CD14-positive monocyte (primary cell): ENCODE measurements around the gene C1QTNF6. TPM values are rescaled to one million over a fixed set of nuclear protein-coding genes. Genes with fewer than 3 reads are reported as not detected.

ENCODE experiments used
- DNase-seq, 3 donors: peaks; one replicate each; pipeline ENCODE4 v3.0.0-alpha.2; 2011 to 2022
- H2AFZ ChIP-seq: 2 replicates; pipeline ENCODE4 v1.6.0; 2012; ENCODE audit warnings: mild to moderate bottlenecking, low read depth, low read length, inconsistent platforms; ENCODE audit not compliant: insufficient read depth, poor library complexity, severe bottlenecking
- H3K27ac ChIP-seq, 2 donors: 1 replicate in 1 of 2; 2 replicates in 1 of 2; pipeline ENCODE4 v1.5.1; 2012 to 2013; ENCODE audit warnings: low read length in 2 of 2, control low read depth in 1 of 2, inconsistent platforms in 1 of 2, low read depth in 1 of 2, mild to moderate bottlenecking in 1 of 2
- H3K27me3 ChIP-seq, 2 donors: one replicate each; pipeline versions ENCODE4 v1.6.0 to v1.6.1; 2011 to 2013; ENCODE audit warnings: low read length in 2 of 2; ENCODE audit not compliant: control insufficient read depth in 2 of 2, insufficient read depth in 2 of 2
- H3K36me3 ChIP-seq, 2 donors: replicated peaks in 1 of 2; 1 replicate in 1 of 2; 2 replicates in 1 of 2; pipeline versions ENCODE4 v1.5.1 to v1.6.1; 2012 to 2013; ENCODE audit warnings: low read length in 2 of 2, control low read depth in 1 of 2, inconsistent platforms in 1 of 2, mild to moderate bottlenecking in 1 of 2; ENCODE audit not compliant: insufficient read depth in 2 of 2, control insufficient read depth in 1 of 2
- H3K4me1 ChIP-seq, 2 donors: 1 replicate in 1 of 2; 2 replicates in 1 of 2; pipeline versions ENCODE4 v1.5.1 to v1.6.1; 2012 to 2013; ENCODE audit warnings: low read length in 2 of 2, control low read depth in 1 of 2, inconsistent platforms in 1 of 2, mild to moderate bottlenecking in 1 of 2, moderate library complexity in 1 of 2; ENCODE audit not compliant: insufficient read depth in 2 of 2, control insufficient read depth in 1 of 2
- H3K4me2 ChIP-seq: replicated peaks from 2 replicates; pipeline ENCODE3; 2012; ENCODE audit warnings: low read length, moderate library complexity, mild to moderate bottlenecking; ENCODE audit not compliant: poor library complexity, severe bottlenecking; ENCODE audit errors: extremely low read depth
- H3K4me3 ChIP-seq, 3 experiments: fragments of 200-600 bp in 1 of 3; sonication (generic) in 1 of 3; replicated peaks in 1 of 3; 1 replicate in 2 of 3; 2 replicates in 1 of 3; pipeline ENCODE4 v1.5.1; 2011 to 2013; ENCODE audit warnings: low read length in 3 of 3, mild to moderate bottlenecking in 3 of 3, control low read depth in 2 of 3, low read depth in 2 of 3, inconsistent platforms in 1 of 3, moderate library complexity in 1 of 3
- H3K79me2 ChIP-seq: 2 replicates; pipeline ENCODE4 v1.6.0; 2012; ENCODE audit warnings: mild to moderate bottlenecking, control low read depth, inconsistent platforms, low read length, moderate library complexity; ENCODE audit not compliant: insufficient read depth
- H3K9ac ChIP-seq: 2 replicates; pipeline ENCODE4 v1.6.0; 2017; ENCODE audit warnings: low read length, mild to moderate bottlenecking; ENCODE audit not compliant: insufficient read depth, poor library complexity, severe bottlenecking
- H3K9me3 ChIP-seq, 2 donors: replicated peaks in 1 of 2; 1 replicate in 1 of 2; 2 replicates in 1 of 2; pipeline versions ENCODE4 v1.5.1 to v1.6.1; 2012 to 2013; ENCODE audit warnings: low read length in 2 of 2, control low read depth in 1 of 2; ENCODE audit not compliant: control insufficient read depth in 1 of 2, insufficient read depth in 1 of 2
- H4K20me1 ChIP-seq: 2 replicates; pipeline ENCODE4 v1.6.0; 2012; ENCODE audit warnings: mild to moderate bottlenecking, low read length, control low read depth, moderate library complexity; ENCODE audit not compliant: insufficient read depth
- H3K27ac Mint-ChIP-seq, 7 donors: one replicate each; pipeline ENCODE4 v1.8.0; 2020; ENCODE audit warnings: mild to moderate bottlenecking in 7 of 7, mixed read lengths in 7 of 7, moderate library complexity in 6 of 7, inconsistent platforms in 2 of 7
- H3K27me3 Mint-ChIP-seq, 3 donors: one replicate each; pipeline ENCODE4 v1.8.0; 2021 to 2022; ENCODE audit warnings: low read depth in 3 of 3, mild to moderate bottlenecking in 3 of 3, mixed read lengths in 3 of 3, moderate library complexity in 3 of 3, inconsistent platforms in 1 of 3
- H3K36me3 Mint-ChIP-seq, 2 donors: one replicate each; pipeline ENCODE4 v1.8.0; 2020; ENCODE audit warnings: mixed read lengths in 2 of 2, inconsistent platforms in 1 of 2, mild to moderate bottlenecking in 1 of 2
- H3K4me1 Mint-ChIP-seq: one replicate; pipeline ENCODE4 v1.8.0; 2020; ENCODE audit warnings: mild to moderate bottlenecking, mixed read lengths
- H3K4me3 Mint-ChIP-seq, 2 donors: one replicate each; pipeline ENCODE4 v1.8.0; 2020; ENCODE audit warnings: mild to moderate bottlenecking in 2 of 2, mixed read lengths in 2 of 2, moderate library complexity in 1 of 2
- H3K9me3 Mint-ChIP-seq, 7 donors: one replicate each; pipeline ENCODE4 v1.8.0; 2020 to 2022; ENCODE audit warnings: mixed read lengths in 7 of 7, mild to moderate bottlenecking in 6 of 7, moderate library complexity in 6 of 7, inconsistent platforms in 2 of 7
- WGBS: methylation state at CpG from one replicate; pipeline ENCODE4 v1.1.5; 2013; ENCODE audit warnings: missing lambda C conversion rate; ENCODE audit not compliant: insufficient coverage; 5-methylcytosine and 5-hydroxymethylcytosine counted together
- intact Hi-C, 2 donors: fragments of 100-400 bp; cut with micrococcal nuclease; formaldehyde crosslinking; loops; one replicate each; pipeline versions ENCODE4 v1.15.0 to v1.15.1; 2023
- polyA plus RNA-seq, 3 donors: library from polyadenylated mRNA; depleted of rRNA in 1 of 3; unstranded in 2 of 3; stranded (reverse) in 1 of 3; fragments of 300-500 nt in 2 of 3; fragments of >200 nt in 1 of 3; fragmentation: Illumina TruSeq in 2 of 3; gene quantifications; 1 replicate in 2 of 3; 2 replicates in 1 of 3; pipeline ENCODE4 v1.2.3, GENCODE V29; 2012 to 2021
- TF ChIP-seq, protein P1 (sequence below): fragments of 200-600 bp; IDR thresholded peaks from one replicate; pipeline ENCODE4 v1.8.0; 2022; ENCODE audit warnings: antibody characterized with exemption, mild to moderate bottlenecking

The C1QTNF6 gene
- polyA plus RNA-seq, 3 donors = 0.14 to 2.3 (median 0.24) TPM

DNA sequence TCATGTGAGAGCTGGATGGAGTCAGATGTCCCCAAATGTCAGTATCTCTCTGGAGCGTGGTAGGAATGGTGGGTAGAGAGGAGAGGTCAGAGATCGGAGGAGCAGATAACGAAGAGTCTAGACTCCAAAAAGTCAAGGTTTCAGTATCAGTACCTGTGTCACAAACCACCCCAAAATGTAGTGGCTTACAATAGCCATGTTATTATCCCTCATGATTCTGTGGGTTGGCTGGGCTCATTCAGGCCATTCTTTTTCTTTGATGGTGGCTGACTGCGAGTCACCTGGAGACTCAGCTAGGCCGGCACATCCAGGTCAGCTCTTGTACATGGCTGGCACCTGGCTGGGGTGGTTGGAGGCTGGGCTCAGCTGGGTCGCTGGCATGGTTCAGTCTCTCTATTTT lies 31.5 kb upstream of the C1QTNF6 start:
- H3K36me3 Mint-ChIP-seq = peaks cover 18% of the 10 kb centered on the region in 2 donors
- peaks cover 55% of the 10 kb centered on the region for H3K4me1 Mint-ChIP-seq
- DNase-seq = no peak
- H3K9me3 Mint-ChIP-seq = peaks cover 1 to 11% (median 6%) of the 10 kb centered on the region in 7 donors
- Histone ChIP-seq H3K36me3 (peaks cover 4 to 9% of the 10 kb centered on the region in 2 donors), H3K4me2 (no peak overlapping the region), H3K79me2 (no peaks in the 10 kb centered on the region), H3K4me3 (no peak overlapping the region), H3K27ac (no peak overlapping the region), H3K9ac (no peak overlapping the region), H3K4me1 (peaks cover 39 to 47% of the 10 kb centered on the region in 2 donors), H3K27me3 (no peaks in the 10 kb centered on the region), H4K20me1 (peaks cover 8% of the 10 kb centered on the region), H3K9me3 (no peaks in the 10 kb centered on the region), H2AFZ (no peak overlapping the region)
- peaks cover 3 to 11% (median 9%) of the 10 kb centered on the region in 3 donors for H3K27me3 Mint-ChIP-seq
- peak overlapping the region in 1 of 7 donors; percentile 18 for H3K27ac Mint-ChIP-seq
- TF ChIP-seq, protein P1, sequence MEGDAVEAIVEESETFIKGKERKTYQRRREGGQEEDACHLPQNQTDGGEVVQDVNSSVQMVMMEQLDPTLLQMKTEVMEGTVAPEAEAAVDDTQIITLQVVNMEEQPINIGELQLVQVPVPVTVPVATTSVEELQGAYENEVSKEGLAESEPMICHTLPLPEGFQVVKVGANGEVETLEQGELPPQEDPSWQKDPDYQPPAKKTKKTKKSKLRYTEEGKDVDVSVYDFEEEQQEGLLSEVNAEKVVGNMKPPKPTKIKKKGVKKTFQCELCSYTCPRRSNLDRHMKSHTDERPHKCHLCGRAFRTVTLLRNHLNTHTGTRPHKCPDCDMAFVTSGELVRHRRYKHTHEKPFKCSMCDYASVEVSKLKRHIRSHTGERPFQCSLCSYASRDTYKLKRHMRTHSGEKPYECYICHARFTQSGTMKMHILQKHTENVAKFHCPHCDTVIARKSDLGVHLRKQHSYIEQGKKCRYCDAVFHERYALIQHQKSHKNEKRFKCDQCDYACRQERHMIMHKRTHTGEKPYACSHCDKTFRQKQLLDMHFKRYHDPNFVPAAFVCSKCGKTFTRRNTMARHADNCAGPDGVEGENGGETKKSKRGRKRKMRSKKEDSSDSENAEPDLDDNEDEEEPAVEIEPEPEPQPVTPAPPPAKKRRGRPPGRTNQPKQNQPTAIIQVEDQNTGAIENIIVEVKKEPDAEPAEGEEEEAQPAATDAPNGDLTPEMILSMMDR = no peak
- 100% methylated on average over 2 of the region's 6 CpGs for WGBS
- H3K4me3 Mint-ChIP-seq = no peak overlapping the region
- intact Hi-C loops = no loop called here

DNA sequence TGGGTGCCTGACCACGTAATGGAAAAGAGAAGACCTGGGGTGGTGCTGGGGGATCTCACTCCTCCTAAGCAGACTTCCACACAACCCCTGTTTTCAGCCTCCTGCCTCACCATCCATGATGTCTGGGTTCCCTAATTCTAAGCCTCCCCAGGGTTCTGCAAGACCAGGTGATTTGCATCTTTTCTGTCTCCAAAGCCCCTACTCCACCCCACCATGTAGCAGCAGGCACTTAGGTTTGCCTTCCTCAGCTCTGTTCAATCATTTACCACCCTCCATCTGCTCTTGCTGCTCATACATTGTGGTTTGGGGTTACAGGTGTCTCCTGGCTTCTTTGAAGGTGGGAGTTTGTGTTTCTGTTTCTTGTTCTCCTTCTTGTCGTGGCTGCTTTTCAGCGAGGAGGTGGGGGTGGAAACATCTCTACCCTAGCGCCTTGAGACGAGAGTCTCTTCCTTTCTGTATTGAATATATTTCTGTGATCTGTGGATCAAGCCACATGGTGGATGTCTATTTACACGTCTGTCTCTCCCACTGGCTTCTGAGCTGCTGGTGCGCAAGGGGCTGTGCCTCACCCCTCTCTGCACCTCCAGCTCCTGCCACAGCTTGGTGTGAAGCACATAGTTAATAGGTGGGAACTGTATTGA lies 30.8 kb upstream of the C1QTNF6 start:
- no peak overlapping the region for H3K4me3 Mint-ChIP-seq
- Histone ChIP-seq H3K4me1 (peaks cover 32 to 40% of the 10 kb centered on the region in 2 donors), H4K20me1 (peaks cover 3% of the 10 kb centered on the region), H3K4me2 (no peak overlapping the region), H3K27me3 (no peaks in the 10 kb centered on the region), H3K9me3 (no peaks in the 10 kb centered on the region), H3K79me2 (no peaks in the 10 kb centered on the region), H3K27ac (no peak overlapping the region), H3K4me3 (no peak overlapping the region), H3K36me3 (peaks cover 0 to 2% of the 10 kb centered on the region in 2 donors), H3K9ac (no peak overlapping the region), H2AFZ (no peak overlapping the region)
- peaks cover 1 to 11% (median 6%) of the 10 kb centered on the region in 7 donors for H3K9me3 Mint-ChIP-seq
- TF ChIP-seq, protein P1 = no peak
- peak overlapping the region in 3 of 7 donors; percentile 2 to 52 (median 10) for H3K27ac Mint-ChIP-seq
- peaks cover 12% of the 10 kb centered on the region in 2 donors for H3K36me3 Mint-ChIP-seq
- H3K4me1 Mint-ChIP-seq = peaks cover 48% of the 10 kb centered on the region
- no CpG with 5 or more reads among the region's 7 CpGs for WGBS
- intact Hi-C loops = no loop called here
- DNase-seq = no peak
- H3K27me3 Mint-ChIP-seq = peaks cover 3 to 11% (median 9%) of the 10 kb centered on the region in 3 donors
